ENCODE results near the gene TMC6. TPM values are rescaled to one million over a fixed set of nuclear protein-coding genes. Genes with fewer than 3 reads are reported as not detected.
A peak's percentile ranks its signal among the peaks of the same experiment; 100 is the strongest.

Gene TMC6
- total RNA-seq, 1 donor from 2014 or later: 94.4 TPM

DNA sequence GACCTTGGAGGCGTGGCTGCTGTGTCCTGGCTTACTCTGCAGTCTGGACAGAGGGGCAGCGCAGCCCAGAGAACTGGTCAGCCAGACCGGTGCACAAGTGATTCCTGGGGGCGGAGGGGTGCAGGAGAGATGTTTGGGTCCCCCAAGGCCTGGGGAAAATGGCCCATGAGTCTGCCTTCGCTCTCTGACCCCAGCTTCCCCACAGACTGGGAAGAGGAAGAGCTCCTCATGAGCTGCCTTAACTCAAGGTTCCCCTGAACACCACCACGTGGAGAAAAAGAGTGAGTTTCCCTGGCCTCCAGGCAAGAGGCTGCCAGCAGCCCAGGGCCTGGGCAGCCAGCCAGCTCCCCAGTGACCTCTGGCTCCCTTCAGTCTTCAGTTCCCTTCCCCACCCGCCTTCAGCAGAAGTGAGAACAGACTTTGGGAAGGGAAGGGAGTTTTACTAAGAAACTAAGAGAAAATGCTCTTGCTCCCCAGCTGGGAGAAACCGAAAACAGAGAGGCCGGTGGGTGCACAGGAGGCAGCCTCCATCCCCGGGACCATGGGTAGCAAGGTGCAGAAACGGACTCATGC lies 15.7 kb upstream of the TMC6 start:
- Mint-ChIP-seq H3K27ac (peak overlapping the region; percentile 73), H3K4me1 (ENCODE audit: unreplicated experiment) (peaks cover 18% of the 10 kb centered on the region), H3K4me3 (peak overlapping the region; percentile 58), H3K9me3 (no peaks in the 10 kb centered on the region), H3K36me3 (no peaks in the 10 kb centered on the region), H3K27me3 (no peaks in the 10 kb centered on the region)
- no peak for DNase-seq (ENCODE audit: extremely low spot score, unreplicated experiment)
- TF ChIP-seq, protein P1, sequence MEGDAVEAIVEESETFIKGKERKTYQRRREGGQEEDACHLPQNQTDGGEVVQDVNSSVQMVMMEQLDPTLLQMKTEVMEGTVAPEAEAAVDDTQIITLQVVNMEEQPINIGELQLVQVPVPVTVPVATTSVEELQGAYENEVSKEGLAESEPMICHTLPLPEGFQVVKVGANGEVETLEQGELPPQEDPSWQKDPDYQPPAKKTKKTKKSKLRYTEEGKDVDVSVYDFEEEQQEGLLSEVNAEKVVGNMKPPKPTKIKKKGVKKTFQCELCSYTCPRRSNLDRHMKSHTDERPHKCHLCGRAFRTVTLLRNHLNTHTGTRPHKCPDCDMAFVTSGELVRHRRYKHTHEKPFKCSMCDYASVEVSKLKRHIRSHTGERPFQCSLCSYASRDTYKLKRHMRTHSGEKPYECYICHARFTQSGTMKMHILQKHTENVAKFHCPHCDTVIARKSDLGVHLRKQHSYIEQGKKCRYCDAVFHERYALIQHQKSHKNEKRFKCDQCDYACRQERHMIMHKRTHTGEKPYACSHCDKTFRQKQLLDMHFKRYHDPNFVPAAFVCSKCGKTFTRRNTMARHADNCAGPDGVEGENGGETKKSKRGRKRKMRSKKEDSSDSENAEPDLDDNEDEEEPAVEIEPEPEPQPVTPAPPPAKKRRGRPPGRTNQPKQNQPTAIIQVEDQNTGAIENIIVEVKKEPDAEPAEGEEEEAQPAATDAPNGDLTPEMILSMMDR (conservative IDR thresholded peaks at IDR 0.05): no peak

DNA sequence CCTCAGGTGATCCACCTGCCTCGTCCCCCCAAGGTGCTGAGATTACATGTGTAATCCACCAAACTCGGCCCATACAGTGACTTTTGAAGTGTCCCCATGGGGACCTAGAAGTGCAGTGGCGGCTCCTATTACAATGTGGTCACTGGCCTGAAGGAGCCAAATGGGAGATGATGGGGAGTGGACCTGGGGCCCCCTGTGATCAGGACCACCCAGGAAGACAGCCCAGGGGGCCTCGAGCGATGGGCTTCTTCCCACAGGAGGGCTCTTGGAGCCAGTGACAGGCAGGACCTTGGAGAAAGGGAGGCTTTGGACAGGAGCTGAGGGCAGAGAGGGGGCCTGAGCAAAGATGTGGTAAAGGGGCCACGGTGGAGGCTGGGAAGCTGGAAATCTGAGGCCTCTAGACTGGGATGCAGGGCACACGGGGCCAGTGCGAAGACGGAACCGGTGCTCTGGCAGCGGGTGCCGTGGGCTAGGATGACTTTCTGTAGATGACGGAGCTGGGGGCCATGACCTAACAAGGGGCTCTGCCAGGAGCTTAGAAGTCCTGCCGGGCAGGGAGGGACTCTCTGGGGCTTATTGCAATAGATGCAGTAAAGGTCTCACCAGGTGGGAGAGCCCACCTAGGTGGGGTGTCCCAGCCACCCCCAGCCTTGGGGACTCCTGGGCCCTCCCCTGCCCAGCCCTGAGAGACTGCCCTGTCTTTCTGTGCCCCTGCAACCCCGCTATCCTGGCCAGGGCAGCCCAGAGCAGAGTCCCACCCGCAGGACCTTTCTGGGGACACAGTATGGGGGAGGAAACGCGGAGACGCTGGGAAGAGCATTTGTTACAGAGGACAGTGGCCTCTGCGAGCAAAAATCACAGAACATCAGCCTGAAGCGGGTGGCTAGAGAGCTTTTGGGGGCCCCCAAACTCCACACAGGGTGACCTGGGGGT lies 14.9 kb upstream of the TMC6 start:
- TF ChIP-seq, protein P1 (conservative IDR thresholded peaks at IDR 0.05): no peak
- H3K27ac Mint-ChIP-seq: no peak overlapping the region
- DNase-seq (ENCODE audit: extremely low spot score, unreplicated experiment): no peak
- H3K27me3 Mint-ChIP-seq: no peaks in the 10 kb centered on the region
- no peaks in the 10 kb centered on the region for H3K9me3 Mint-ChIP-seq
- H3K4me3 Mint-ChIP-seq: no peak overlapping the region
- no peaks in the 10 kb centered on the region for H3K36me3 Mint-ChIP-seq
- H3K4me1 Mint-ChIP-seq (ENCODE audit: unreplicated experiment): peaks cover 15% of the 10 kb centered on the region

- no peak for DNase-seq (ENCODE audit: extremely low spot score, unreplicated experiment)
- Mint-ChIP-seq H3K9me3 (no peaks in the 10 kb centered on the region), H3K36me3 (no peaks in the 10 kb centered on the region), H3K4me3 (no peak overlapping the region), H3K27ac (no peak overlapping the region), H3K27me3 (no peaks in the 10 kb centered on the region), H3K4me1 (ENCODE audit: unreplicated experiment) (peaks cover 12% of the 10 kb centered on the region)
- TF ChIP-seq, protein P1 (conservative IDR thresholded peaks at IDR 0.05): no peak
Measured at GRCh38 chr17:78142119-78142861, 13.7 kb upstream of the TMC6 start.

DNA sequence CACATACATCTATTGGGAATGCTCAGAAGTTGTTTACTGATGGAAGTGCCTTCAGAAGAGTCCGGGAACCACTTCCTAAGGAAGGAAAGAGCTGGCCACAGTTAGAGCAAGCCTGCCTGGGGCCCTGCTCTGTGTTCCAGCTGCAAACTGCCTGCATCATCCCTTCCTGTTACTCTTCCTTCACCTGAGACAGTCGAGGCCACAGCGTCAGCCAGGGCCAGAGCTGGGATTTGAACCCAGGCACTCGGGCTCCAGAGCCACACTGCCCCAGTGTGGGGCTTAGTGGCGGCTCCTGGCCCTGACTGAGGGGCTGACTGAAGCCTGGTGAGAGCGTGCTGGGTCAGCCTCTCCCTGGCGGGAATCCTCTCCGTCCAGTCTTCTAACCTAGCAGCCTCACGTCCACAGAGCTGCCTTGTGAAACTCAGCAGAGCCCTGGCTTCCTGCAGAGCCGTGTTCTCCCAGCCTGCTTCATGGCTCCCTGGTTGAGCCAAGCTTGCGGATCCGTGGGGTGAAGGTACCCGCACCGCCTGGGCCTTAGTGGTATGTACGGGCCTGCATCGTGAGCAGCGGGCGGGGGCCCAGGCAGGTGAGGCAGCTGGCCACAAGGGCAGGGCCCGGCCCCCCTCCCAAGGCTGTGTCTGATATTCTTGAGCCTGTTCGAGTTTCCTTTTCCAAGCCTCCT lies 13.0 kb upstream of the TMC6 start:
- TF ChIP-seq, protein P1 (conservative IDR thresholded peaks at IDR 0.05): no peak
- DNase-seq (ENCODE audit: extremely low spot score, unreplicated experiment): no peak
- no peak overlapping the region for H3K4me3 Mint-ChIP-seq
- no peak overlapping the region for H3K27ac Mint-ChIP-seq
- no peaks in the 10 kb centered on the region for H3K9me3 Mint-ChIP-seq
- no peaks in the 10 kb centered on the region for H3K36me3 Mint-ChIP-seq
- H3K27me3 Mint-ChIP-seq: no peaks in the 10 kb centered on the region
- peaks cover 12% of the 10 kb centered on the region for H3K4me1 Mint-ChIP-seq (ENCODE audit: unreplicated experiment)
